Measurements from ENCODE around the gene SUSD6.

Gene SUSD6

GRCh38 chr14:69652942-69653684 lies 41.7 kb downstream of the SUSD6 start:
- no peak for DNase-seq

DNA sequence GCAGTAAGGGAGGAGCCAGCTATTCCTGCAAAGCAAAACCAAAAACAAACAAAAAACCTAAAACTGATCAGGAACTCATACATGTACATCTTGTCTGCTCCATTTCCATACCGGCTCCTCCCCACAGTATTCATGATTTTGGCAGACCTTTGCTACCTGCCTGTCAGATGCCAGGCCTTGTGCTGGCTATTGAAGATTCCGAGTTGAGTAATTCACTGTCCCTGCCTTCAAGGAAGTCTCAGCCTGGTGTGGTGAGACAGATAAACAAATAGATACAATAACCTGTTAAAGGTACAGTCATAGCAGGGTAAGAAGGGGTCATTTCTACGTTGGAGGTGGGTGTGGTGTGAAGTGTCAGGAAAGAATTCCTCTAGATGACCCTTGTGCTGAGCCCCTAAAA lies 42.7 kb downstream of the SUSD6 start:
- no peak for DNase-seq

DNA sequence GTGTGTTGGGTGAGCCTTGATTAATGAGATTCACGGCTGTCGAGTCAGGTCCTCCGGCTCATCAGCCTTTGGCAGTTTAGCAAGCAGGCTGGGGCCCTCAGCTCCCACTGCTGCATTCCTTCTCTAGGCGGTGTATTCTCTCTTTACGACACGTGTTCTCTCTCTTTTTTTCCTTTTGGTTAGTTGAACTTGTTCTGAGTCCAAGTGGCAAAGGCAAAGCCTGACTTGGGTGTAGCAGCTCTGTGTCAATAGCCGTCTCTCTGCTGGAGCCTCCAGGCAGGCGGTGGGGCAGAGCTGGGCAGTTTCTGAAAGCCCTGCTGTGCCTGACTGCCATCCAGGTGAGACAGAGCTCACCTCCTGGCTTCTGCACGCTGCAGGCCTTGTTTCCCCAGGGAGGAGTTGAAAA lies 46.6 kb downstream of the SUSD6 start:
- no peak for DNase-seq

DNA sequence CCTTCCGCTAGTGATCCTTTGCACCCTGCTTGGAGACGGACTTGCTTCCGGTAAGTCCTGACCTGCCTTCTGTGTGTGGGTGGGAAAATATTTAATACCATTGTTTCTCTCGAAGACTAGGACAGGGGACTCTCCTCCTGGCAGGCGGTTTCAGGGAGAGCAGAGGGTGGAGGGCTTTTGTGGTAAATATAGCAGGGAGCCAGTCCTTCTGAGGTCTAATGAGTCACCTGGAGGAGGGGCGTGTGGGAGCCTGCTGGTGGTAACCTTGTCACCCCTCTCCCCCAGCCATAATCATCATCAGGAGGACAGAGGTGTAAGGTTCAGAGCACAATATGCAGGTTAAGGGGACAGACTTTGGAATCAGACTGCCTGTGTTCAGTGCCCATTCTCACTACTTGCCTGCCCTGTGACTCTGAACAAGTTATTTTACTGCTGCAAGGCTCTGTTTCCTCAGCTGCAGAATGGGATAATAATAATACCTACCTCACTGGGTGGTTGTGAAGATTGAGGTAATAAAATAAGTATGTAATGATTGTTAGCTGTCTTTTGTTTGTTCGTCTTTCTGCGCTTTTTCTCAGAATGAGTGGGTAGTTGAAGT lies 47.4 kb downstream of the SUSD6 start:
- no peak for DNase-seq

DNA sequence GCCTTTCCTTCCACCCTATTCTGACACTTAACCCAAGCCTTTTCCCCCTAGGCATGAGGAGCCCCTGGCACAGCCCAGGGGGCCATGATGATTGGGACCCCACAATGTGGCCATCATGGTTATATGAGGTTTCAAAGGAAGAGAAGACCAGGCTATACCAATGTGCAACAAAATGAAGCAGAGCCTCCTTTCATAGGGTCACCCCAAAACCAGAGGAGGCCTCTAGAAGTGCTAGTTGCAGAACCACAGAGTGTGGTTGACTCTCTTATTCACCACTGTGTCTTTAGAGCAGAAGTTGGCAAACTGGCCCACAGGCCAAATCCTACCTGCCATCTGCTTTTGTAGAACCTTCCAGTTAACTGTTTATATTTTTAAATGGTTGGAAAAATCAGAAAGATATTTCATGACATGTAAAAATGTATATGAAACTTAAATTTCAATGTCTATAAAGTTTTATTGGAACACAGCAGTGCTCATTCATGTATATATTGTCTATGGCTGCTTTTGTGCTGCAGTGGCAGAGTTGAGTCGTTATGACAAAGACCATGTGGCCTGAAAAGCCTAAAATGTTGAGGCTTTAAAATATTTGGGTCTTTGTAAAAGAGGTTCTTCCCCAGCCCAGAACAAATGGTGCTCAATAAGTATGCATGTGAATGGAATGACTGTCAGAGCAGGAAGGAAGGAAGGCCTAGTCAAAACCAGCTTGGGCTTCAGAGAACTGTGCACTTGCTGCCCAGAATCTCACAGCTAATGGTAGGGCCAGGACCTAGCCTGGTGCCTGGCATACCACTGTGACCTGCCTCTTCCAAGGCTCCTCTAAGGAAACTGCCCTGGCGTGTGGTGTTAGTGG lies 49.2 kb downstream of the SUSD6 start:
- DNase-seq: no peak

- DNase-seq: no peak
These were observed 49.8 kb downstream of the SUSD6 start for GRCh38 chr14:69661194-69661537.

- DNase-seq: no peak
These were observed 51.4 kb downstream of the SUSD6 start for GRCh38 chr14:69662636-69663299.

- no peak for DNase-seq
These were observed 51.9 kb downstream of the SUSD6 start for GRCh38 chr14:69663300-69663643.

- no peak for DNase-seq
These were observed 52.9 kb downstream of the SUSD6 start for GRCh38 chr14:69664265-69664664.

DNA sequence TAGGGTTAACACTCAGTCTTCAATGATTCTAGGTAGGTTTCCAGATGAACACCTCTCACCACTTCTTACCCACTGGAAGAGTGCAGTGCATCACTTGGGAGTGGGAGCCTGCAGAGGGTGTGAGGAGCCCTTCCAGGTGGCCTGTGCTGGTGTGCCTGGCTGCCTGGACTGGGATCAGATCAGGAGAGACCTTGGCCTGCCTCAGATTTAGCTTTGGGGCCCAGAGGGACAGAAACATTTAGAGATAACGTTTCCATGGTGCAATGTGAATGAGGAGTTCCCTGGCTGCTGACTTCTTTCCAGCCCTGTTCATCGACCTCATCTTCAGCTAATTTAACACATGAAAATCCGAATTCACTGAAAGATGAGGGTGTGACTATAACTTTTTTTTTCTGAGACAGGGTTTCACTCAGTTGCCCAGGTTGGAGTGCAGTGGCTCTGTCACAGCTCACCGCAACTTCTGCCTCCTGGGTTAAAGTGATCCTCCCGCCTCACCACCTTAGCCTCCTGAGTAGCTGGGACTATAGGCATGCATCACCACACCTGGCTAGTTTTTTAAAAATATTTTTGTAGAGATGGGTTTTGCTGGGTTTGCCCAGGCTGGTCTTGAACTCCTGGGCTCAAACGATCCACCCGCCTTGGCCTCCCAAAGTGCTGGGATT lies 53.6 kb downstream of the SUSD6 start:
- no peak for DNase-seq

GRCh38 chr14:69665631-69666030 lies 54.2 kb downstream of the SUSD6 start:
- DNase-seq: no peak

DNA sequence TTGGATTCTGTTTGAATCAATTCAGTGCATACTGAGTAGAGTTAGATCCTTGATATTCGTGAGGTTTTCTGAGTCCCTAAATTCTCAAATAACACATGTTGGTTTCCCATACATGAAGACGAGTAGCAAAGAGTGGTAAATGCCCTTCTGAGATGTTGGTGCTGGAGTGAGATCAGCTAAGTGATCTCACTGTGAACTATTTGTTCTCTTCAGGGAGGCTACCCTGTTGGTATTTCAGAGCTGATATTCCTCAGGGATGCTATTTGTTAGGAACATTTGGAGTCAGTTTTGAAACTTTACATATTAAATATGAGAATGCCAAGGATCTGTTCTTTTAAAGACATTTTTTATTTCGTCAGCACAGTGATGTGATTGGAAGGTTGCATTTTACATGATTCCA lies 54.7 kb downstream of the SUSD6 start:
- DNase-seq: no peak

DNA sequence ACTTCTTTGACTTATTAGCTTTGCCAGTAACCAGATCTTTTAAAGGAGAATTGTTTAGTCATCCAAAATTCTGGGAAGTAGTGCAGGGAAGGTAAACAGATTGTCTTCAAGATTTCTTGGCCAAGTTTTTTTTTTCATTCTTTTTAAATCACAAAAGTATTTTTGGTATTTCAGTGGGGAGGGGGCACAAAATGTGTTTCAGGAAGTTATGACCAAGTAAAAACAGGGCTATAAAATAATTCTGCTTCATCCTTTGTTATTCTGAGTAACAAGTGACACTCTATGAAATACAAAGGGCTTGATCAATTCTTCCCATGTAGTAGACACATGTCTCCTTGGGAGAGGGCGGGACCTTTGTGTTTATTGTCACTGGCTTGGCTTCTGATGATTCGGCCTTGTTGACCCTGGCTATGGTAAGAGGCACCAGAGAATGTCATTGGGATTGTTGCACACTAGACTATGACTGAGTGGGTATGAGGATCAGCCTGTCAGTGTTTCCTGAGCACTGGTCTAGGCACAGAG lies 55.4 kb downstream of the SUSD6 start:
- DNase-seq: no peak

- no peak for DNase-seq
These were observed 56.5 kb downstream of the SUSD6 start for GRCh38 chr14:69667938-69668335.

- DNase-seq: no peak
These were observed 58.0 kb downstream of the SUSD6 start for GRCh38 chr14:69669375-69669774.

- DNase-seq: no peak
These were observed 58.7 kb downstream of the SUSD6 start for GRCh38 chr14:69670093-69670492.

DNA sequence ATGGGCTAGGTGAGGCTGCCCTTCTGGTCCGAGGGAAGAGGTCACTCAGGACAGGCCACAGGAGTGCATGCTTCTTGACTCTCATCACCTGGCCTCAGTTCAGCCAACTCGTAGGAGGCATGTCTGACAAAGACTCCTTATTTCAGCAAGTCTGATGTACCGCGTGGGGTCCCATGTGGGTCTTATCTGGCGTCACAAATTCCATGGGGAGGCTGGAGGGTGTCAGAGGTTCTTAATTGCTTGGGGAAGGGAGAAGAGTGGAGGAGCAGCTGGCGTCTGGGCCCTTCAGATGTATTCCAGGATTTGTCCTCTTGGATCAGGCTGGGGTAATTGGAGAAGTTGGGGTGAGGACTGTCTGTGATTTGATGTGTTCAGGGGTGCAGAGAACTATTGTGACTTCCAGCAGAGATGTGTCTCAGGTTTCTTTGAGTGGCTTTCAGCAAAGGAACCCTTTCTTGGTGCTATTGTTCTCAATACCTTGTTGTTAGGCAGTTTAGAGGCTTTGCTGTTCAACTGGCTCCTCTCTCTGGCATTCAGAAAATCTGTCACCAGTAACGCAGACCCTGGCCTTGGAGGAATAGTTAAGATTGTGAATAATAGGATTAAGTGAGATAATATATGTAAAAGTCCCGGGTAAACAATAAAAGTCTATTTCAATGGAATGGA lies 60.1 kb downstream of the SUSD6 start:
- DNase-seq: no peak

GRCh38 chr14:69672356-69672755 lies 61.0 kb downstream of the SUSD6 start:
- DNase-seq: no peak

DNA sequence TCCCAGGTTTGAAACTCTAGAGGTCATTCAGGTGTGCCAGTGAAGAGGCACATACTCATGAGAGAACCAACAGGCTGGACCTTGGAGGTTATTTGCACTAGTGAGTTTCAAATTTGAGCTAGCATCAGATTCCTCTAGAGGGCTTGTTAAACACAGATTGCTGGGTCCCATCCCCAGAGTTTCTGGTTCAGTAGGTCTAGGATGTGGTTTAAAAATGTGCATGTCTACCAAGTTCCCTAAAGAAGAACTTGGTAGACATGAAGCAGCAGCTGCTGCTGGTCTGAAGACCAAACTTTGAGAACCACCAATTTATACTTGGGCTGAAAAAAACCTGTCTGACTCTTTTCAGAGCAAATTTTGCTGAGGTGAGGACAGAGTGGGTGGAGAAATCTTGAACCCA lies 61.7 kb downstream of the SUSD6 start:
- no peak for DNase-seq

DNA sequence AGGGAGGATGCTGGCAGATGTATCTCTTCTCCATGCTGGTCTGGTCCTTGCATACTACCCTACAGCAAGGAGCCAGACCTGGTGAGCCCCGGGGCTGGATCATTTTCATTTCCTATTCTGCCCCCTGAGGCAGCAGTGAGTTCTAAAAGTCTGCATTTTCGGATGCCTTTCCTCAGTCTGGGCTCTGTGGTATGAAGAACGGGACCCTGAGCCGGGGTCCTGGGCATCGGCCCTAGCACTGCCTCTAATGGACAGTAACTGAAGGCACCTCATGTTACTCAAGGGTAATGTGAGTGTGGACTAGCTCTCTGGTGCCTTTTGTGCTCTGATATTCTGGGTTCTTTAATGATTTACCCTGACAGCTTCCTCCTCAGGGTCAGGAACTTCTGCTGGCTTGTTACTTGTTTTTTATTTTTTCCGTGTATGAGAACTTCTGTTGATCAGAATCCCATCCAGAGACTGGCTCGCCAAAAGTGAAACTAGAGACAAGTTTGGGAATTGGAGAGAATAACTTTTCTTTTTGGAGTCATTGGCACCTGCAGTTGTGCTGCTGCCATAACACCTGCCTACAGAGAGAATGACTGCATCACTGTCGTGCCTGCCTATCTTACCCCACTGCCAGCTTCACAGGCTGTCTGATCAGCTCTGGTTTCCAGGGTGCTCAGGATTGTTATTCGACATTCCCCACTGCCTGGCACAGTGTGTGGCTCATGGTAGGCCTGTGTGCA lies 62.3 kb downstream of the SUSD6 start:
- DNase-seq: no peak

DNA sequence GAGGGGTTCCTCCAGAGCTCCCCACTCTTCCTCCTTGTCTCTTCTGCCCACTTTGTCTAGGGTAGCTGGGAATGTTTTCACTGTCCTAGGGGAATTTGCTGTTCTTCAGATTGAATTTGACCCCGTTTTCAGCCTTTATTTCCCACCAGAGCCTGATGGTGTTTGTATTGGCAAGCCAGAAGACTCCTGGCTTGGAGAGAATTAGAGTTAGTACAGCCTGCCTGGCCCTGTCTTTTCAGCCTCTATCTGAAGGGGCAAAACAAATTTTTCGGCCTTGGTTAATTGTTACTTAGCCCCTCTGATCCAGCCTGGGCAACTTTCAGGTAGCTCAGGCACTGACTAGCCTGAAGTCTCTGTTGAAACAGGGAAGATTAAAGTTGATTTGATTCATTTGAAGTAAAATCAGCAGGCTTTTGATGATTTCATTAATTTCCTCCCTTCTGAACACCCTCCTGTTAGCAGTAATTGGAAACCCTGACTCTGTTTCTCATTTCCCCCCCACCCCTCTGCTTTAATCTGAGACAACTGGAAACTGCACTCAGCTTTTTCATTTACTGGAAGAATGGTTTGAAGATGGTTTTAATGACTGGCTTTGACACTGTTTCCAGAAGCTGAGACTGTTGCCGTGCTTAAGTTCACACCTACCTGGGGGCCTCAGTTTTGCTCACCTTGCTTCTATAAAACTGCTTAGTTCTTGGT lies 63.3 kb downstream of the SUSD6 start:
- no peak for DNase-seq

Data from RPMI8226 (cell line).